NCI-H128 (cell line): Measurements from ENCODE around the gene PAK5.

ENCODE experiments used
- DNase-seq: peaks from one replicate; lab custom pipeline; 2025; ENCODE audit not compliant: unreplicated experiment; lab: John Stamatoyannopoulos, UW

Gene PAK5

DNA sequence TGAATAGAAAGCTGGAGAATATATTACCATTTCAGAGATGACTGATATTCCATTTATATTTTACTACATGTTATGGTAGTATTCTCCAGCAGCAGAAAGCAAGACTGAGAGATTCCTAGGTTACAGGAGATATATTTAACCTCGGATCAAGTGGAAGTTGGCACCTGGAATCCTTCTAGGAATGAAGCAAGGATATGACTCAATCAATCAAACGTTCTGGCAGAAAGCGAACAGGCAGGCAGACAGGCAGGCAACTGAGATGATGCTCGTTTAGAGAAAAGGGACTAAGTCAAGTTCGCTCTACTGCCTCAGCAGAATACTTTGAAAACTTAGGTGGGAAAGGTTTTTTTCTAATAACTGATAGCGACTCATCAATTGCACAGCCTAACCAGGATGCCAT is 46.2 kb downstream of the PAK5 start:
- DNase-seq, result no peak

GRCh38 chr20:9789131-9789530 is 49.7 kb downstream of the PAK5 start:
- DNase-seq, result no peak

- DNase-seq, result no peak
Observed at GRCh38 chr20:9775176-9775575, 63.7 kb downstream of the PAK5 start.

DNA sequence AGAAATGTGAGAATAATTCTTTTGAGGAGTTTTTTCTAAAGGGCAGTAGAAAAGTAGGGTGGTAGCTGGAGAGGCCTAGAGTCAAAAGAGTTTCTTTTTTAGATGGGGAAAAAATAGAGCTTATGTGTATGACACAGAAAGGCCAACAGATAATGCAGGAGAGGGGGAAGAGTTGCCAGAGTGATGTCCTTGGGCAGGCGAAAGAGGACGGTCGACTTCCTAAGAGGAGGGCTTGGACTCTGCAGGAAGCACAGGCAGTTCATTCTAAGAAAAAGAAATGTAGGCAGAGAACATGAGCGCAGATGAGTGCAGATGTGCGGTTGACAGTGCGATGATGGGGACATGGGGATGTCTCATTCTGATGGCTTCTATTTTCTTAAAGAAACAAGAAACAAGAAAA is 68.9 kb downstream of the PAK5 start:
- no peak for DNase-seq

DNA sequence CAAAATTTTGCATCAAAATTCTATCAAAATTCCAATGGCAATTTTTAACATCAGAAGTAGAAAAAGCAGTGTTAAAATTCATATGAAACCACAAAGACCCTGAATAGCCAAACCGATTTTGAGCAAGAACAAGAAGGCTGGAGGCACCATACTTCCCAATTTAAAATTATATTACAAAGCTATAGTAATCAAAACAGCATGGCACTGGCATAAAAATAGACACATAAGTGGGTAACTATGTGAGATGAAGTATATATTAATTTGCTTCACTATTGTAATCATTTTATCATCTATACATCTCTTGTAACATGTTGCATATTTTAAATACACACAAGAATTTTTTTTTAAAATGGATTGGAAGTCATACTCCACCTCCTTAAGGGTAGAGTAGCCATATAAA is 77.4 kb downstream of the PAK5 start:
- no peak for DNase-seq

- DNase-seq, result no peak
Observed at GRCh38 chr20:9759392-9759791, 79.5 kb downstream of the PAK5 start.

DNA sequence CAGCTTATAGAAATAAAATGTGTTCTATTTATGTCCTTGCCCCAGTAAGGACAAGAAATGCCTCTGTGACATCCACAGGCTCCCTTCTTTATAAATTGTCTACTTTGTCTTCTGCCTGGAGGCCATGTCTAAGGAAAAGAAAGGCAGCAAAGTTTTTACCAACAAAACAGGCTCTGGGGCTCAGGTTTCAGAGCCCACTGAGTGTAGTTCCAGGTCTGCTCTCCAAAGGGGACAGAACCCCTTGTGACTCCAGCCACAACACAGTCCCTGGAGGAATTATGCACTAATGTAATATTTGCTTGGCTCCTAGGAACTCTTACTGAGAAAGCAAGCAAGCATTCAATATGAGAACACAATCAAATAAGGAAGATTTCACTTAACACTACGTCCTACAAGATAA is 80.1 kb downstream of the PAK5 start:
- DNase-seq, result no peak

GRCh38 chr20:9756660-9757059 is 82.2 kb downstream of the PAK5 start:
- no peak for DNase-seq

- no peak for DNase-seq
Observed at GRCh38 chr20:9755301-9755700, 83.6 kb downstream of the PAK5 start.

DNA sequence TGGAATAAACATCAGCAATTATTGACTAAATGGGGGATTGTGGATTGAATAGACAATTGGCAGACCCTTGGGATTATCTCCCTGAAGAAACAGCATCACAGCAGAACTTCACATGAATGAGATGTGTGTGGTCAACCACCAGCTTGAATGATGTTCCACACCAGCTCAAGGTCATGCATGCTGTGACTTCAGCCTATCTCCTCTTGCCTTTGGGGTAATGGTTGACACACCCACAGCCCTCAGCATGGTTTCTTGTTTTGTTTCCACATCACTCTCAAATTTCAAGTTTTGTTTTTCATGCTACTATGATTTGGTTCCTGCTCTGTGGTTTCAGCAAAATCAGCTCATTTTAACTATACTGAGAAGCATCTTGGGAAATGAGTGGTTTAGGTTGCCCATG is 94.3 kb downstream of the PAK5 start:
- no peak for DNase-seq

DNA sequence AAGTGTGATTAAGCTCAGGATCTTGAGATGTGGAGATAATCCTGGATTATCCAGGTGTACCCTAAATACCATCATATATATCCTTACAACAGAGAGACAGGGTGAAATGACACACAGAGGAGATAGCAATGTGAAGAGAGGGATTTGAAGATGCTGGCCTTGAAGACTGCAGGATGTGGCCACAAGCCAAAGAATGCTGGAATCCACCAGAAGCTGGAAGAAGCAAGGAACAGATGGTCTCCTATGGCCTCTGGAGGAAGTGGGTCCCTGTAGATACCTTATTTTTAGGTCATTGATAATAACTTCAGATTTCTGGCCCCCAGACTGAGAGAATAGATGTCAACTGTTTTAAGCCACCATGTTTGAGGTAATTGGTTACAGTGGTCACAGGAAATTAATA is 95.0 kb downstream of the PAK5 start:
- no peak for DNase-seq

DNA sequence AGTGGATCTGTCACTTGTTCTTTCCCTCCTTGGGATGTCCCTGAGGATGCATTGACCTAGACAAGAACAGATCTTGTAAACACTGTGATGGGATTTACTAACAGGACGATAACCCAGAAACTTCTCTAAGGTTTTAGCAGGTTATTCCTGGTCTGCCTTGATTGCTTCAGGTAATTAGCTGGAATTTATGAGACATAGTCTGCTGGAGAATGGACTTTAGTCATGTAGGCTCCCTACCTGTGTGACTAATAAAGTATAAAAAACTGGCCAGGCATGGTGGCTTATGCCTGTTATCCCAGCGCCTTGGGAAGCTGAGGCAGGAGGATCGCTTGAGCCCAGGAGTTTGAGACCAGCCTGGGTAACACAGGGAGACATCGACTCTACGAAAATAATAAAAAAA is 96.1 kb downstream of the PAK5 start:
- no peak for DNase-seq

- DNase-seq, result no peak
Observed at GRCh38 chr20:9741996-9742395, 96.9 kb downstream of the PAK5 start.

- DNase-seq, result no peak
Observed at GRCh38 chr20:9740486-9740885, 98.4 kb downstream of the PAK5 start.

DNA sequence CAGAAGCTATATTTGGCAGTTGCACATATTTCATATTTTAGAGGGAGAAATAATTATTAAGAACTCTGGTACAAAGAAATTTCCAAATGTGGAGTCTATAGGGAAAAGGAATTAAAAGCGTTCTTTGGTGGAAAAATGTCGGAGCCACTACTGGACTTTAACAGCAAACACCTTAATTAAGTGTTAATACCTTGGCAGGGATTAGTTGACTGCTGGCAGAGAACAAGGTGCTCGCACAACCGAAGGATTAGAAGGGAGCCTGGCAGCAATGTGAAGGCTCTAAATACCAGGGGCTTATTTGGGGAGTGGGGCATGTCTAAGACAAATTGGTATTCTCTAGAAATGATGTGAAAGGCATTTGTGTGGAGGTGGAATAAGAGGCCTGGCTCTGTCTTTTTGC is 98.9 kb downstream of the PAK5 start:
- DNase-seq, result no peak

DNA sequence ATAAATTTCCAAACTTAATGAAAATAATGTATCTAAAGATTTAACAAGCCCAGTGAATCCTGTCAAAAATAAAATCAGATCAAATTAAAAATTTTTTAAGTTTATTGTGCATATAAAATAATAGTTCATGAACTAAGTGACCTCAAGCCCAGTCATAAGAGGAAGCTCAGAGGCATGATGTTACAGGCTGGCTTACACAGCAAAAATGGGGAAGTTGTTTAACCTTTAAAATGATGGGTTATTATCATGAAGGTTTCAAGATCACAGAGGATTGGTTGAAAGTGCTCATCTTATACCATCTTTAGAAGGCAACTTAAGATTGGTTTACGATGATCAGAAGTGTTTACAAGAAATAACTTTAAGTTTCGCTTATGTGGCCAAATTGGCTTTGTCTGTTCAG is 102.5 kb downstream of the PAK5 start:
- DNase-seq, result no peak

- DNase-seq, result no peak
Observed at GRCh38 chr20:9723501-9724202, 115.2 kb downstream of the PAK5 start.

GRCh38 chr20:9711872-9712271 is 127.0 kb downstream of the PAK5 start:
- DNase-seq, result no peak

- no peak for DNase-seq
Observed at GRCh38 chr20:9710685-9711084, 128.2 kb downstream of the PAK5 start.

GRCh38 chr20:9705722-9706476 is 133.0 kb downstream of the PAK5 start:
- no peak for DNase-seq

DNA sequence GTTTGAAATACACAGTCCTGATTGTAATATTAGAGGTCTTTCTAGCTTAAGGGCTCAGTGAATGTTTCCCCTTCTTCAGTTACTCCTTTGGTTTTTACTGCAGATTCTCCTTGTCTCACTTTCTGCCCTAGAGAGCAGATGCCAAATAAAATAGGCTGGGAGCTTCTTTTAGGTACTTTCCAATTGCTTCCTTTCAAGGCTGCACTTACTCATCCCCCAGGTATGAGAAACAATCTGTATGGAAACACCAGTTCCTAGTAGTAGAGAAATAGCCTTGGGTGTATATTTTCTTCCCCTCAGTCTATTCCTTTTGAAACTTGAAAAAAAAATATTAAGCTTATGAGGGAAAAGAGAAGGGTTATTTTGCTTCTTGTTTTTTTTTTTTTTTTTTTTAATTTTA is 139.7 kb downstream of the PAK5 start:
- no peak for DNase-seq

DNA sequence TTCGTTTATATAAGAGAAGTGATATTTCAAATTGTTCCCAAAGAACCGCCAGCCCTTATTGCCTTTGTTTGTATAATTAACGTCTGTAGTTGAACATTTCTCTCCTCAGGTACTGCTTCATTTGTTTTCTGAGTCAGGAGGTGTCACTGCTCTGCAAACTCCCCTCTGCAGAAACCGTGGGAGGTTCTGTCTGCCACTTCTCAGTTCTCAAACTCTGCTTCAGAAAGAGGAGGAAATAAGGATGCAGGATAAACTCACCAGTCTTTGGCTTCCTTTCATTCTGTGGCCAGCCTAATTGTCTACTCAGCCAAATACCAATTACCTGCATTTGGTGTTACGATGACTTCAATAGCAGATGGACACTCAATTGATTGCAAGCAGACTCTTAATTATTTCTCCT is 149.8 kb downstream of the PAK5 start:
- DNase-seq, result no peak

DNA sequence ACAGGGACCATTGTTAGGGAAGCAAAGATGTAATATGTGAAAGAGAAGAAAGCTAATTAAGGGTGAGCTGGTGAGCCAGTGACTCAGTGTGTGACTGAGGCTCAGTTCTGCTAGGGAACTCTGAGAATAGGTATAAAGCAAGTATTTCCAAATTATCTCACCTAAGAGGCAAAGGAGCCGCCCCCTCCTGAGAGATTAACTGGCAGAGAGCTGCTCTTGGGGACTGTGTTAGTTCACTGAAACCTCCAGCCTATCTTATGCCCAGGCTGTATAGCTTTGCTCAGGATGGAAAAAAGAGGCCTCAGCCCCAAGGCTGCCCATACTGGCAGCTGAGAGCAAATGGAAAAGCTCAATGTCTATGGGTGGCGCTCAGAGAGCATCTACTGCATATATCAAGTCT is 152.0 kb downstream of the PAK5 start:
- DNase-seq, result no peak
